Kidney capillary endothelial cell (primary cell): ENCODE measurements around the gene TMEM91.
"Not testable (repeated sequence)": the region's sequence is repeated elsewhere in the genome, so short reads cannot be mapped to it uniquely, and the experiment has no call there.

ENCODE experiments used
- DNase-seq: peaks from one replicate; pipeline ENCODE4 v3.0.0-alpha.2; 2018; ENCODE audit warnings: low spot score

TMEM91 gene

DNA sequence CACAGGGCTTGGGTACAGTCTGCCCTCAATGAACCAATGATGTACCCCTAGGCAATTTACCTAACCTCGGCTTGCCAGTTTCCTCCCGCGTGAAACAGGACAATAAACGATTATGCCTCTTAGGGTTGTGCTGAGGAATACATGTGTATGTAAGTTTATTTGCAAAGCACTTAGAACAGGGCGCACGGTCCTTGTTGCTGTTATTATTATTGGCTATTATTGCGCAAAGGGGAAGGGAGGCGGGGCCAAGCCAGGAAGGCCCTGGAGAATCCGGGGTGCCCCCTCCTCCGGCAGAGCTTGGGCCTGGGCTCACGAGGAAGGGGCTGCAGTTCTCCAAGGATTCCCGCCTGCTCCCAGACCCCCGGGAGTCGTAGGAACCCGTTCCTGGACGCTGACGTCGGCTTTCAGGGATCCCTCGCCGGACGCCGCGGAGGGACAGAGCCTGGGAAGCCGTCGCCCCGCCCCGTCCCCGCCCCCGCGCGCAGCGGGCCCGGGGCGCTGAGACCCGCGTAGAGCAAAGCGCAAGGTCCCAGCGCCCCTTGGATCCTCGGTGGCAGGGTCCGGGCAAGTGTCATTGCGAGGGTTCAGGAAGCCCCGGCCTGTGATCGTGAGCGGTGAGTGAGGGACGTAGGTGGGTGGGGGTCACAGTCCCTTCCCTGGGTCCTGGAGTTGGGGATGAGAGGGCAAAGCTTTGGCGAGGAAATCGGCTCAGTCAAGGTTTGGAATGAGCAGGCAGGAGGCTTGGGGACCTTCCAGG, at the start of gene TMEM91:
Gene TMEM91, plus strand, starts transcription at position 293 of the 757 bp plus-strand sequence. CDS start 1,777 bp downstream, outside the sequence.
- DNase-seq, result no peak

DNA sequence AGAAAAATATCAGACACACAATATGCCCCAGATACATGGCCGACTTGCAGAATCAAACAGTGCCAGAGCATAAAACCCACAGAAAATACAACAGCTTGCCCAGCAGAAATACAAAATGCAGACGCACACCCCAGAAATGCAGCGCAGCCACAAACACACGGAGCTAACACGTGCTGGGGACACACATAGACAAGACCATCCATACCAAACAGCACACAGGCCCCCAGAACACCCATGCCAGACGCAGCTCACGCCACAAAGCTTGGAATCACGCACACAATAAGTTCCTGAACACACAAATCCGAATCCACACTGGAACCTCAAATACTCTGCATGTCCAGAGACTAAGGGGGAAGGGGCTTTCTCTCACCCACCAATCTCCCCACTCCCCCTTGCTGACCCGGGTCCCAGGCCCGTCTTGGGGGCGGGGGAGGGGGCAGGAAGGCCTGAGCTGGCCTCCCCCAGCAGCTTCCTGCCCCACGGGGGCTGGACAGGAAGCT, 49.2 kb upstream of the TMEM91 start:
- DNase-seq, result no peak

DNA sequence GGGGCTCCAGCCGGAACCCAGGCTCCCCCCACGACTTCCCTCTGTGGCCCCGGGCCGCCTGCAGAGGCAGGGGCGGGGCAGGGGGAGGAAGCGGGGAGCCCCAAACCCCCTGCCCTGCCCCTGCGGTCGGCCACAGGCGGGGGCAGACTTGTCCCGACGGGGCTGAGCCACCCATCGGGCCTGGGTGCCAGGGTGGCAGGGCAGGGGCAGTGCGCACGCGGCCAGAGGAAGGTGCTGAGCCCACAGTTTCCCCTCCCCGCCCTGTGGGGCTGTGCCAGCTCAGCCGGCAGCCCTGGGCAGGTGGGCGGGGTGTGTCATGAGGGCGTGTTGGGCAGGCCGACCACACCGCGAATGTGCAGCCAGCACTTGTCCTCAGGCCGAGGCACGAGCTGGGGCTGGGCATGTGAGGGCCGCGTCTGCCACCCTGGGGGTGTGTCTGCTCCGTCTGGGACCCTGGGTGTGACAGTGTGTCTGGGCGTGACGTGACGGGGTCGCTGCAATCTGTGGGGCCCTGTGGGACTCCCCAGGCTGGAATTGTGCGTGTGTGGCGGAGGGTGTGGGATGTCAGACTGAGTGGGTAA, 48.7 kb upstream of the TMEM91 start:
- peak; percentile 90 for DNase-seq

DNA sequence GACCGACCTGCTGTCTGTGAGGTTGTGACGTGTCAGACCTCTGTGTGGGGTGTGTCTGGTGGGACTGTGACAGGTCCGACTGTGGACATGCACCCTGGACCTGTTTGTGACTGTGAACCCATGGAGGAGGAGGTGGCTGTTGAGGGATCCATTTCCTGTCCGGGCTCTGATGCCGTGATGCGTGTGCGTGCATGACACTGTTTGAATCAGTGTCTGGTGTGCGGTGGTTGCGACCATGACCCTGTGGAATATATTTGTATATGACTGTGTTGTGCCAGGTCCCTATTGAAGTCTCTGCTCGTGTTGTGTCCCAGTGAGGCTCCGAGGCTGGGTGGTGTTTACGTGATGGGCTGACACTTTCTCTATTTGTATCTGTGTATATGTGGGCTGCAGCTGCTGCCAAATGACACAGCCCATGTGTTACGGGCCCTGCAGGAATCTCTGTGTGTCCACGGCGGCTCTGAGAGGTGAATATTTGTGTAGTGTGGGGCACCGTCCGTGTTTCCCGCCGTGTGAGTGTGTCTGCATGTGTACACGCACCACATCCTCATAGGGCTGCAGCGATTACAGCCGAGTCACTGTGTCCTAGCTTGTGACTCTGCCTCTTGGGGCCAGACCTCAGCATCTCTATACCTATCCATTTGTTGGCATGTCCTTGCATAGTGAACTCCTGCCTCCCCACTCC, 48.0 kb upstream of the TMEM91 start:
- DNase-seq, result peak; percentile 67

DNA sequence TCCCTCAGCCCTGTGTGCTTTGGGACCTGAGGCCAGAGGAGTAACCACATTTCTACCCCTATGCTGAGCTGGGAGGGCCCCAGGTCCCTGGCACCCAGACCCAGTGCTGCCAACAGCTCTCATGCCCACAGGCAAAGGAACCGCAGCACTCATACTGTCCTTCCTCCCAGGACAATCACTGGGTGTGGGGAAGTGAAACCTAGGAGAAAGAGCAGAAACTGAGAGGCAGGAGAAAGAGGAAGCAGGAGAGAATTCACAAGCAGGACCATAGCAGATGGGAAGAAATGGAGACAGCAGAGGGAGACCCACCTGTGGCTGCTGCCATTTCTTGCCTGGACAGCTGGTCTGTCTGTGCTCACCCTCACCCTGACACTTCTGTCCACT, 47.5 kb upstream of the TMEM91 start:
- no peak for DNase-seq

DNA sequence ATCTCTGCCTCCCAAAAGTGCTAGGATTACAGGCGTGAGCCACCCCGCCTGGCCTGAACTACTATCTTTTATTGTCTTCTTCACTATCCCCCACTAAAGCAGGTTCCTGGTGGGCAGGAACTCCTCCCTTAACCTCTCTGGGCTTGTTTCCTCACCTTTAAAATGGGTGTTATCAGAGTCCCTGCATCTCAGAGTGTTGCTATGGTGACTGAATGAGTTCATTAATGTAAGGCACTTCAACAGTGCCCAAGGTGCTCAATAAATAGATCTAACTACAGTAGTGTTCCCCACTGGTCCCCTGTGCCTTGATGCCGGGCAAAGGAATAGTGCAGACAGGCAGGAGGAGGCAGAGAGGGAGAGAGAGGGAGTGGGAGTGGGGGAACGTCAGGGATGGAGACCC, 45.9 kb upstream of the TMEM91 start:
- DNase-seq, result no peak

DNA sequence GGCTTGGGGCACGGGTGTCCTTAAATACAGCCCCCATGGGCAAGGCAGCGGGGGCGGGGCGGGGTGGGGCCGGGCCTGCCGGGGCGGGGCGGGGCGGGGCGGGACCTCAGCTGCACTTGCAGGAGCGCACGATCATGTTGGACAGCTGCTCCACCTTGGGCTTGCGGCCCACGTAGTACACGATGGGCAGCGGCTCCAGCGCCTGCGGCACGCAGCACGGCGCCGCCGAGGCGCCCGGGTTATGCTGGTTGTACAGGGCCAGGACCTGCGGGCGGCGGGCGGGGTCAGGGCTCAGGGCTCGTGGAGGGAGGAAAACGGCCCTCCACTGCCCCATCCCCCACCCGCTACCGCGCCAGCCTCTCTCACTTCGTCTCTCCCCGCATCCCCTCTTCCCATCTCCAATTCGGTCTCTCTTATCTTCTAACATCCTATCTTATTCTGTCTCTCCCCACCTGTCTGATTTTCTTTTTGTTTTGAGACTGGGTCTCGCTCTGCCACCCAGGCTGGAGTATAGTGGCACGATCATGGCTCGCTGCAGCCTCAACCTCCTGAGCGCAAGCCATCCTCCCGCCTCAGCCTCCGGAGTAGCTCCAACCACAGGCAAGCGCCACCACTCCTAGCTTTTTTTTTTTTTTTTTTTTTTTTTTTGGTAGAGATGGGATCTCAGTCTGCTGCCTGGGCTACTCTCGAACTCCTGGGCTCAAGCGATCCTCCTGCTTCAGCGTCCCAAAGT, 45.2 kb upstream of the TMEM91 start:
- DNase-seq, result no peak

DNA sequence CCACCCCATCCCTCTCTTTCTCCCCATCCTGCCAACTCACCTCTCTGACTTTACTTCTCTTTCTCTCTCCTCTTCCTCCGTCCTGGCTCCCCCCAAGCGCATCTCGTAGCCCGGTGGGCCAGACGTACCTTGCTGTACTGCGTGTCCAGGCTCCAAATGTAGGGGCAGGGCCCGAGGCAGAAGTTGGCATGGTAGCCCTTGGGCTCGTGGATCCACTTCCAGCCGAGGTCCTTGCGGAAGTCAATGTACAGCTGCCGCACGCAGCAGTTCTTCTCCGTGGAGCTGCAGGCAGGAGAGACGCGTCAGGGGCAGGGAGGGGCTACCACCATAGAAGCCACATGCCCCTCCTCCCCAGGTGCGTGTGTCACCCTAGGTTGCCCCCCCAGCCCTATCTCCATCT, 44.3 kb upstream of the TMEM91 start:
- no peak for DNase-seq

DNA sequence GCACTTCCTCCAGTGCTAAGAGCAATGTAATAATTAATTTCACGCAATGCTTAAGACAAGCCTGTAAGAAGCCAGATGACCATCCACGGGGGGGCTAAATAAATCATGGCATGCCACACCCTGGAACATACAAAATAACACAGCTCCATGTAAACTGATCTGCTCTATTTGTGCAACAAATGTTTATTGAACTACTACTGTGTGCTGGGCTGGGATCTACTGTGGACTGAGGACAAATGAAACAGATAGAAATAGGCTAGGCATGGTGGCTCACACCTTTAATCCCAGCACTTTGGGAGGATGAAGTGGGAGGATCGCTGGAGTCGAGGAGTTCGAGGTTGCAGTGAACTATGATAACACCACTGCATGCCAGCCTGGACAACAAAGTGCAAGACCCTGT, 43.9 kb upstream of the TMEM91 start:
- DNase-seq, result no peak

DNA sequence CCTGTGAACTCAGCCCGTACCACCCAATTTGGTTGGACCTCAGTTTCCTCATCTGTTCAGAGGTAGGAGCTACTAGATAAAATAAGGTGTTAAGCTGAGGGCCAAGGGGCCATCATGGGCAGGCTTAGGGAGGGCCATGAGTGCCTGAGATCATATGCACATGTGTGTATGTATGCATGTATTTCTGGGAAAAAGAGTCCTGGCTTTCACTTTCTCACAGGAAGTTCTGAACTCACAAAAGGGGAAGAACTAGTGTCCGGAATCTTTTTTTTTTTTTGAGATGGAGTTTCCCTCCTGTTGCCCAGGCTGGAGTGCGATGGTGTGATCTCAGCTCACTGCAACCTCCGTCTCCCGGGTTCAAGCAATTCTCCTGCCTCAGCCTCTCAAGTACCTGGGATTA, 41.5 kb upstream of the TMEM91 start:
- no peak for DNase-seq

DNA sequence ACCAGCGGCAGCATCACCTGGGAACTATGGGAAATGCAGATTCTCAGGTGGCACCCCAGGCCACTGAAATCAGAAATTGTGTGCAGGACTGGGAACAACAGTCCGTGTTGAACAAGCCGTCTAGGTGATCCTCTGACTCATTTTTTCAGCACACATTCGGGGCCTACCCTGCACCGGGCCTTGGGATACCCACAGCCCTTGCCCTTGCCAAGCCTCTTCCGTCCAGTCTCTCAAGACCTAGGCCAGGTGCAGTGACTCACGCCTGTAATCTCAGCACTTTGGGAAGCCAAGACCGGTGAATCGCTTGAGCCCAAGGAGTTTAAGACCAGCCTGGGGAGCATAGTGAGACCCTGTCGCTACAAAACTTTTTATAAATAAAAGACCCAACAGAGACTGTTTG, 40.9 kb upstream of the TMEM91 start:
- DNase-seq, result no peak

DNA sequence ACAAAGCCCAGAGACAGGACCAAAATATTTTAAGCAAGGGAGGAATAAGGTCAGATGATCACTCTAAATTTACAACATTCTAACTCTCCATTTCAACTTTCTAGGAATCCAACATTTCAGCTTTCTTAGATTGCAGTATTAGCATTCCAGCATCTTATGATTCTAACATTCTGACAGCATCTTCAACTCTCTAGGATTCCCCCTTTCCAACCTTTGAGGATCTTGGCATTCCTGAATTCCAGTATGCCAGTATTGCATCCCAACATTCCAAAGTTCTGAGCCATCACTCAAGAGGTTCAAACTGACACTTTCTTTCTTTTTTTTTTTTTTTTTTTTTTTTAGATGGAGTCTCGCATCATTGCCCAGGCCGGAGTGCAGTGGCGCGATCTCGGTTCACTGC, 36.4 kb upstream of the TMEM91 start:
- no peak for DNase-seq

DNA sequence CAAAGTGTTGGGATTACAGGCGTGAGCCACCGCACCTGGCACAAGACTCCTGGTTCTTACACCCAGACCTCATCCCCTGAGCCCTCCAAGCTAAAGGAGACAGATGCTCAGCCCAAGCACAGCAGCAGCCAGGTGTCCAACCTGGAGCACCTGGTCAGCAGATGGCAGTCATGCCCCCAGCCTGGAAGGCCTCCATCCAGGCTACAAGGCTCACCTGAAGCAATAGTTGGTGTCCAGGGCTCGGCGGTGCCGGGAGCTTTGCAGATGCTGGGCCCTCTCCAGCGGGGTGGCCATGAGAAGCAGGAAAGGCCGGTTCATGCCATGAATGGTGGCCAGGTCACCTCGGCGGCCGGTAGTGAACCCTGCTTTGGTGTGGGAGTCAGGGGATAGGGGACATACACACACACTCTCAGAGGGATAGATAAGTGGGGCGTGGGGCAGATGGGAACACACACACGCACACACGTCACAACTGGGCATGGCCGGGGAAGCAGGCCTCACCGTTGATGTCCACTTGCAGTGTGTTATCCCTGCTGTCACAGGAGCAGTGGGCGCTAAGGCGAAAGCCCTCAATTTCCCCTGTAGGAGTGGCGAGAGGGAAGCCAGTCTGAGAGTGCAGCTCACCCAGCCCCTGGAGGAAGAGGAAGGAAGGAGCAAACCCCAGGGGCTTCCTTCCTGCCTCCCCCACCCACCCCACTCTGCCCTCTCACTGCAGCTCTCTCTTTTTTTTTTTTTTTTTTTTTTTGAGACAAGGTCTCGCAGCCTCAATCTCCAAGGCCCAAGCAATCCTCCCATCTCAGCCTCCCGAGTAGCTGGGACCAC, 34.5 kb upstream of the TMEM91 start:
- no peak for DNase-seq

DNA sequence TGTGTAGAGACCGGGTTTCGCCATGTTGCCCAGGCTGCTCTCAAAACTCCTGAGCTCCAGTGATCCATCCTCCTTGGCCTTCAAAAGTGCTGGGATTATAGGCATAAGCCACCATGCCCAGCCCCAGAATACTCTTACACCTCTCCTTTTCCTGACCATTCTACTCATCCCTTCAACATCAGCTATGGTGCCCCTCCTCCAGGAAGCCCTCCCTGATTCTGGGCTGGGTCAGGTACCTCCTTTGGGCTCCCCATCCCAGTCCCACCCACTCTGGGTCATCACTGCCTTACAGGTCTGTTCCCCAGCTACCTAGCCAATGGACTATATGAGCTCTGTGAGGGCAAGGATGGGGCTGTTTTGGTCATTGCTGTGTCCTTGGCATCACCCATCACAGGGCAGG, 32.2 kb upstream of the TMEM91 start:
- DNase-seq, result no peak

DNA sequence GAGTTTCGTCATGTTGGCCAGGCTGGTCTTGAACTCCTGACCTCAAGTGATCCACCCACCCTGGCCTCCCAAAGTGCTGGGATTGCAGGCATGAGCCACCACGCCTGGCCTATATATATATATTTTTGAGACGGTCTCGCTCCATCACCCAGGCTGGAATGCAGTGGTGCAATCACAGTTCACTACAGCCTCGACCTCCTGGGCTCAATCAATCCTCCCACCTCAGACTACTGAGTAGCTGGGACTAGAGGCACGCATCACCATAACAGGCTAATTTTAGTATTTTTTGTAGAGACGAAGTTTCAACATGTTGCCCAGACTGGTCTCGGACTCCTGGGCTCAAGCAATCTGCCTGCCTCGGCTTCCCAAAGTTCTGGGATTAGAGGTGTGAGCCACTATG, 29.4 kb upstream of the TMEM91 start:
- DNase-seq, result not testable (repeated sequence)

DNA sequence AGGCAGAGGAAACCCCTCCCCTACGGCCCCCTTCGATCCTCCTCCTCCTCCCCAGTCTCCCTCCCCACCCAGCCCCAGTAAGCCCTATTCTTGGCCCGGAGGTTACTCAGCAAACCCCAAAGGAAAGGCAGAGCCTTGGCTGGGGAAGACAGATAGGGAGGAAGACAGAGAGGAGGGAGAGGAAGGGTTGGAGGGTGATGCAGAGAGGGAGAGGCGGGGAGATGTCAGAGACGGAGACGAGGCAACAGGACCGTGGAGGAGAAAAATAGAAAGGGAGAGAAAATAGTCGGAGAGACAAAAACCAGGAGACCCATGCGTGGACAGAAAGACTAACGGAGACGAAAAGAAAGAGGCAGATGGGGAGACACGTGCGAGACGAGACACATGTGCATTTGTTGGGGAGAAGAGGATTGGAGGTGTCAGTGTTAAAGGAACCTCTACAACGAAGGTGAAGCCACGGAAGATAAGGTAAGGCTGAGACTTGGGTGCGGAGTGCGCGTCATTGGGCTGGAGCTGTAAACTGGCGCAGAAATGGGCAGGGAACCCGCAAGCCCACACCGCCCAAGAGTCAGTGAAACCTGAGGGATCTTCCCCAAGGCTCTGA, 25.5 kb upstream of the TMEM91 start:
- no peak for DNase-seq

DNA sequence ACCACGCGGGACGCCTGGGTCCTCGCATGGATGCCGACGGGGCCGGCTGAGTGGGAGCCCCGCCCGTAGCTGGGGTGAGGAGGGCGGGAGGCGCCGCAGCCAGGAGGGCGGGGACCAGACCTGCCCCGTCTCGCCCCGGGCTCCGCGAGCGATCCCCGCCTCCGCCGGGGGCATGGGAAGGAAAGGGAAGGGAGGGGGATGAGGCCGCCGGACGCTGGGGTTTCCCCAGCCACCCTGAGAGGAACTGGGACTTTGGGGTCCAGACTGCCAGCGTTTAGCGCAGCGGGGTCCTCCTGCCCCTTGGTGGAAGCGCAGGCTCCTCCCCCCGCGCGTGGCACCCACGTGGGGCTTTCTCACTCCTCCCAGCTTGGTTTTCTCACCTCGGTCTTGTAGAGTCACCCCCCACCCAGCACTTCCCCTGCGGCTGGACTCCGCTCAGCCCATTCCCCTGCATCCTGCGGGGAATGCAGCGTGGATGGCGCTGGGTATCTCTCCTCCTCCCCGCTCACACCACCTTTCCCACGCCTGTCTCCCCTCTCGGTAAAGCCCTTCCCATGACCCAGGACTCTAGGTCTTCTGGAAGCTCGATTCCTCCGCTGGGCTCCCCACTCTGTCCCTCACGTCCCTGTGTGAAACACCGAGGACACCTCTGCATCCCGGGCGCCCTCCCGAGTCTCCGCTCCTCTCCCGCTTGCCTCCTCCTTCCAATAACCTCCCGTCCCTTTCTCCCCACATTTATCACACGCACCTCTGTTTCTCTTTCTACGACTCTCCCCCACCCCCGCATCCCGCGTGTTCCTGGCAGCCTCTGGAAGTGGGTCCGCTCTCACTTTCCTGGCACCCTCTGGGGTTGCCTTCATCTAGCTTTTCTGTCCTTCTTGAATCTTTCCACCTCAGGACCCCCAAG, 24.7 kb upstream of the TMEM91 start:
- DNase-seq, result peak; percentile 65

DNA sequence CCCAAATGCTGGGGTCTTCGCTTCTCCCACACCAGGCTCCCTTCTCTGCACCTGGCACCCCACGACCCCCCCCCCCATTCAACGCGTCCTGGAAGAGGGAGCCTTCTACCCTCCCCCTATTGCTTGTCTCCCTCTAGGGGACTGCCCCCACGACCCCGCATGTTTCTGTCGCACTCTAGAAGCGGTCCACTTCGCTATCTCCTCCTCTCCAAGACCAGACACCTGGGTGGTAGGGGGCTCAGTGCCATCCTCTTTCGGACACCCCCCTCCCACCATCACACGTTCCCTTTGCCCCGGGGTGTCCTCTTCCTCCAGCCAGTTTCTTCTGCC, 24.1 kb upstream of the TMEM91 start:
- no peak for DNase-seq

DNA sequence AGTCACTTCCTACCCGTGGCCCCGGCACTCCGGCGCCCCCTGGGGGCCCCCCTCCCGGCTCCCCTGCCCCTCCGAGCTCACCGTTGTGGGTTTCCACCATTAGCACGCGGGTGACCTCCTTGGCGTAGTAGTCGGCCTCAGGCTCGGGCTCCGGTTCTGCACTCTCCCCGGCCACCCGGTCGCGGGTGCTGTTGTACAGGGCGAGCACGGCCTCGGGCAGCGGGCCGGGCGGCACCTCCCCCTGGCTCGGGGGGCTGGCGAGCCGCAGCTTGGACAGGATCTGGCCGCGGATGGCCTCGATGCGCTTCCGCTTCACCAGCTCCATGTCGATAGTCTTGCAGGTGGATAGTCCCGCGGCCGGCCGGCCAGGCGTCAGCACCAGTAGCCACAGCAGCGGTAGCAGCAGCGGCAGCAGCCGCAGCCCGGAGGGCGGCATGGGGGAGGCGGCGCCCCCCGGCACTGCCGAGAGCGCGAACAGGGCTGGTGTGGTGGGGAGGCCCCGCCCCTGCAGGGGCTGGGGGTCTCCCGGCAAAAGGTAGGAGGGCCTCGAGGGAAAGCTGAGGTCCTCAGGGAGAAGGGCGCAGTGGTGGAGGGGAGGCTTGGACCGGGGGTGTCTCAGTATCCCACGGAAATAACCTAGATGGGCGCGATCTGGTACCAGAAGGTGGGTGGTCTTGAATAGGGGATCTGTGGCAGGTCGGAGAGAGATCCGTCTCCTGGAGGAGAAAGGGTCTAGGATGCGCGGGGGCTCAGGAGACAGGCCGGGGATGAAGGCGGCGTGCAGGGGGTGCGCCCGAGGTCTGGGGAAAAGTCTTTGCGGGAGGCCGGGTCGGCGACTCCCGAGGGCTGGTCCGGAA, 23.5 kb upstream of the TMEM91 start:
- no peak for DNase-seq
